NB4 (cell line): ENCODE data around the gene FER.

Experiments used
- CTCF ChIP-seq: IDR thresholded peaks from one replicate; pipeline ENCODE4 v1.5.1; 2012; ENCODE audit warnings: low read depth, low read length
- MAX ChIP-seq: IDR thresholded peaks from 2 replicates; pipeline ENCODE4 v1.6.1; 2011; ENCODE audit warnings: low read depth, low read length
- MYC ChIP-seq: IDR thresholded peaks from 2 replicates; pipeline ENCODE4 v1.6.1; 2011; ENCODE audit warnings: low read depth, low read length
- POLR2A ChIP-seq: IDR thresholded peaks from 2 replicates; pipeline ENCODE4 v1.6.1; 2011; ENCODE audit warnings: mild to moderate bottlenecking; ENCODE audit not compliant: insufficient read length; ENCODE audit errors: extremely low read depth

- TF ChIP-seq CTCF (no peak), MAX (no peak), POLR2A (no peak), MYC (no peak)
These were observed 15.7 kb downstream of the FER start for GRCh38 chr5:108763222-108763916.
